HEK293T (cell line): ENCODE measurements around the gene WDFY1.

Source experiments
- CTBP1 ChIP-seq: fragments of 450-650 bp; IDR thresholded peaks from 2 replicates; pipeline ENCODE4 v1.6.1; 2016; ENCODE audit warnings: borderline replicate concordance
- HDGF ChIP-seq: fragments of 450-650 bp; IDR thresholded peaks from 2 replicates; pipeline ENCODE4 v1.6.1; 2017; ENCODE audit warnings: antibody characterized with exemption, borderline replicate concordance
- PKNOX1 ChIP-seq: fragments of 450-650 bp; IDR thresholded peaks from 2 replicates; pipeline ENCODE4 v1.6.1; 2016

- no peak for TF ChIP-seq CTBP1
- no peak for TF ChIP-seq HDGF
- no peak for TF ChIP-seq PKNOX1
These were observed 116.8 kb downstream of the WDFY1 start for GRCh38 chr2:223828314-223828713.
